Neutrophil (primary cell): Measurements from ENCODE around the gene ZNF385A.

Experiments
- H3K27ac ChIP-seq: fragments of 200-600 bp; sonication (generic); 2 replicates; pipeline ENCODE4 v1.5.1; 2016; ENCODE audit warnings: mild to moderate bottlenecking, moderate library complexity
- H3K27me3 ChIP-seq: fragments of 200-600 bp; sonication (generic); 2 replicates; pipeline ENCODE4 v1.6.0; 2016; ENCODE audit warnings: mild to moderate bottlenecking
- H3K36me3 ChIP-seq: fragments of 200-600 bp; sonication (generic); 2 replicates; pipeline ENCODE4 v1.5.1; 2017
- H3K4me1 ChIP-seq, 2 experiments: fragments of 200-600 bp in 1 of 2; sonication (generic) in 1 of 2; 1 replicate in 1 of 2; 2 replicates in 1 of 2; pipeline versions ENCODE4 v1.5.1 to v1.6.1; 2013 to 2016; ENCODE audit warnings: low read depth in 1 of 2, low read length in 1 of 2, mild to moderate bottlenecking in 1 of 2, moderate library complexity in 1 of 2; ENCODE audit not compliant: control insufficient read depth in 1 of 2, insufficient read depth in 1 of 2
- H3K4me3 ChIP-seq, 2 experiments: fragments of 200-600 bp in 1 of 2; sonication (generic) in 1 of 2; 1 replicate in 1 of 2; 2 replicates in 1 of 2; pipeline ENCODE4 v1.5.1; 2013 to 2016; ENCODE audit warnings: low read depth in 1 of 2, low read length in 1 of 2, mild to moderate bottlenecking in 1 of 2, moderate library complexity in 1 of 2
- H3K9me3 ChIP-seq: fragments of 200-600 bp; sonication (generic); 2 replicates; pipeline ENCODE4 v1.5.1; 2016
- CTCF ChIP-seq: fragments of 200-600 bp; sonication (generic); IDR thresholded peaks from 2 replicates; pipeline ENCODE4 v1.5.1; 2016; ENCODE audit warnings: antibody characterized with exemption

Gene ZNF385A

DNA sequence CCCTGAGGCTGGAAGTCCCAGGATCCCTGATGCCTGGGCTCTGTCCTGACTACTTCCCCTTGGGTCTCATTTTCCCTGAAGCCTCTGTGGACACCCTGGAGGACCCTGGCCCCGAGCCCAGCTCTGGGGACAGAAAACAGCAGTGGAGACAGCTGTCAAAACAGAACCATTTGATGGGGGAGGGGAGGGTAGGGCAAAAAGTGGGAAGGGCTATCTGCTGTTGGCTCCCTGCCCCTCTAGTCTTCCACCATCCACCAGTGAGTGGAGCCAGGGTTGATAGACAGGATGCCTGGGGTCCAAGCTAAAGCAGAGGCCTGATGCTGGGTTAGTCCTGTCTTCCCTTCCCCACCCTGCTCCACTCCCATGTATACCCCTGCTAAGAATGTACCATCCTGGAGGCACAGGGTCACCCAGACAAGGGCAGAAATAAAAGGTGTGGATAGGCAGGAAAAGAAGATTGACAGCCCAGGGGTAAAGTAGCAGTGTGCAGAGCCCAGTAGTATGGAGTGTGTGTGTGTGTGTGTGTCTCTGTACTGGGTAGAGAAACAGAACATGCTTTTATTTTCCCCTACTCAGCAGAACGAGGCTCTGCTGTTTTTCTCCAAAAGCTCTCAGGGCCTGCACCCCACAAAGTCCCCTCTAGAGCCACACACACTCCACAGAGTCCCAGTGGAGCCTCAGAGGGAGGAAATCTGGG lies 9.8 kb downstream of the ZNF385A start:
- Histone ChIP-seq H3K4me1 (peaks cover 17 to 29% of the 10 kb centered on the region in 2 experiments), H3K27ac (no peak overlapping the region), H3K27me3 (no peaks in the 10 kb centered on the region), H3K9me3 (no peaks in the 10 kb centered on the region), H3K36me3 (no peaks in the 10 kb centered on the region), H3K4me3 (no peak overlapping the region)
- TF ChIP-seq CTCF, result no peak

- H3K4me3 ChIP-seq, result no peak overlapping the region
- peaks cover 18 to 30% of the 10 kb centered on the region in 2 experiments for H3K4me1 ChIP-seq
- no peak overlapping the region for H3K27ac ChIP-seq
- H3K9me3 ChIP-seq, result no peaks in the 10 kb centered on the region
- no peak for TF ChIP-seq CTCF
- no peaks in the 10 kb centered on the region for H3K36me3 ChIP-seq
- no peaks in the 10 kb centered on the region for H3K27me3 ChIP-seq
Measured at GRCh38 chr12:54373649-54374561, 10.6 kb downstream of the ZNF385A start.

DNA sequence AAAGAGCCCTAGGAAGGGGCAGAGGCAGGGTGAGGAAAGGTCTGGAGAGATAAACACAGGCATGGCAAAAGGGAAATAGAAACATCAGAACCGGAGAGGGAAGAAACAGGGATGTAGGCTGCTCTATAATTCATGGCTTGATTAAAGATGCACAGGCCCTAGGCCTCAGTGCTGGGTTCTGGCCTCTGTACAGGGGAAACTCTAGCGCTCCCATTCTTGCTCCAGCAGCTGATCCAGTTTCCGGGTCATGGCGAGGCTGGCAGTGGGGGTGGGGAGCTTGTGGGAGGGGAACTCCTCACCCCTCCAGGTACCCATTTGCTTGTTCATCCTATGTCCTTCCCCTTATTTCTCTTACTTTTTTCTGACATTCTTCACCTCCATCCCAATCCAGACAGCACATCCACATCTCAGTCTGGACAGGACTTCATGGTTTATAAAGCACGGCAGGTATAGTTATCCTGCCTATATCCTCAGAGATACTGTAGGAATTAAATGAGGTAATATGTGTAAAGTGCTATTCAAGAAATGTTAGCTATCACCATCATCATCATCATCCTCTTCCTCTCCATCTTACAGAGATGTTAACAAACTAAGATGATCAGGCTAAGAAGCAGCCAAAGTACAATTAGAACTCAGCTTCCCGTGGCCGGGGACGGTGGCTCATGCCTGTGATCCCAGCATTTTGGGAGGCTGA lies 12.3 kb downstream of the ZNF385A start:
- H3K27ac ChIP-seq, result no peak overlapping the region
- H3K4me1 ChIP-seq, result peaks cover 35 to 47% of the 10 kb centered on the region in 2 experiments
- no peaks in the 10 kb centered on the region for H3K27me3 ChIP-seq
- no peak overlapping the region for H3K4me3 ChIP-seq
- H3K36me3 ChIP-seq, result no peaks in the 10 kb centered on the region
- no peak for TF ChIP-seq CTCF
- no peaks in the 10 kb centered on the region for H3K9me3 ChIP-seq

- no peak for TF ChIP-seq CTCF
- Histone ChIP-seq H3K27me3 (no peaks in the 10 kb centered on the region), H3K4me3 (no peak overlapping the region), H3K9me3 (no peaks in the 10 kb centered on the region), H3K36me3 (no peaks in the 10 kb centered on the region), H3K27ac (no peak overlapping the region), H3K4me1 (peaks cover 40 to 51% of the 10 kb centered on the region in 2 experiments)
Measured at GRCh38 chr12:54371328-54372112, 13.0 kb downstream of the ZNF385A start.
